ENCODE data around the gene VDAC1.

Gene VDAC1

DNA sequence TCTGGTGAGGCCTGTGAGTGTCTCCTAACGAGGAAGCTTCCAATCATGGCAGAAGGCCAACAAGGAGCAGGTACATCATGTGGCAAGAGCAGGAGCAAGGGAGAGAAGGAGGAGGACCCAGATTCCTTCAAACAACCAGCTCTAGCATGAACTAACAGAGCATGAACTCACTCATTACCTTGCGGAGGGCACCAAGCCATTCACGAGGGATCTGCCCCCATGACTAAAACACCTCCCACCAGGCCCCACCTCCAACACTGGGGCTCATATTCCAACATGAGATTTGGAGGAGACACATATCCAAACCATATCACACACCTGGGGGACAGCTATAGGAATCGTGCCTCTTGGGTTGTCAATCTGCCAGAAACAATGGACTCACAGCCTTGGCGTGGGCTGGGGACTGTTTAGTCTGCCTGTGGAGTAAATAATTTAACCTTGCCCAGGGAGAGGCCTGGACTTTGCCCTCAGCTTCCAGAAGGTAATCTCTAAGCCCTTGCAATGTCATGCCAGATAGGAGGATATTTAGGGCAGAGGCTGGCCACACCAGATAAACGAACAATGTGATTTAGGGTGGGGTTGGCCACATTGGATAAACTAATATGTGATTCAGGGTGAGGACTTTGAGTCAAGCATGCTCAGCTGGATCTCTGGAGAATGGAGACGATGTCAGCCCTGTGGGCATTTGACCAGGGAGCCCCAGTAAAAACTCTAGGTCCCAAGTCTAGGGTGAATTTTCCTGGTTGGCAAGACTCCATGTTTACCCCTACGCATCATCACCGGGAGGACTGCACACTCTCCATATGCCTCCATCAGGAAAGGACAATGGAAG, 13.6 kb upstream of the VDAC1 start:
- Histone ChIP-seq H3K27me3 (ENCODE audit: control insufficient read depth, low read length) (no peaks in the 10 kb centered on the region; the same call in 1 of the 2 replicates), H3K4me3 (ENCODE audit: low read length) (no peak overlapping the region), H3K27ac (ENCODE audit: low read depth, low read length) (no peak overlapping the region), H3K4me2 (ENCODE audit: low read length) (no peak overlapping the region), H3K36me3 (ENCODE audit: control insufficient read depth, low read length) (no peaks in the 10 kb centered on the region), H3F3A (ENCODE audit: control insufficient read depth, insufficient read depth) (no peaks in the 10 kb centered on the region), H3K9me2 (replicated peaks; ENCODE audit: control insufficient read depth, low read length) (no peaks in the 10 kb centered on the region), H4K20me1 (ENCODE audit: control insufficient read depth, insufficient read depth, low read depth, low read length) (no peaks in the 10 kb centered on the region), H3K4me1 (ENCODE audit: control insufficient read depth, low read length) (no peaks in the 10 kb centered on the region), H3K9me3 (ENCODE audit: control insufficient read depth, insufficient read depth, low read length) (no peaks in the 10 kb centered on the region), H3K79me2 (ENCODE audit: control insufficient read depth, low read length) (no peaks in the 10 kb centered on the region)
- TF ChIP-seq, protein P1, sequence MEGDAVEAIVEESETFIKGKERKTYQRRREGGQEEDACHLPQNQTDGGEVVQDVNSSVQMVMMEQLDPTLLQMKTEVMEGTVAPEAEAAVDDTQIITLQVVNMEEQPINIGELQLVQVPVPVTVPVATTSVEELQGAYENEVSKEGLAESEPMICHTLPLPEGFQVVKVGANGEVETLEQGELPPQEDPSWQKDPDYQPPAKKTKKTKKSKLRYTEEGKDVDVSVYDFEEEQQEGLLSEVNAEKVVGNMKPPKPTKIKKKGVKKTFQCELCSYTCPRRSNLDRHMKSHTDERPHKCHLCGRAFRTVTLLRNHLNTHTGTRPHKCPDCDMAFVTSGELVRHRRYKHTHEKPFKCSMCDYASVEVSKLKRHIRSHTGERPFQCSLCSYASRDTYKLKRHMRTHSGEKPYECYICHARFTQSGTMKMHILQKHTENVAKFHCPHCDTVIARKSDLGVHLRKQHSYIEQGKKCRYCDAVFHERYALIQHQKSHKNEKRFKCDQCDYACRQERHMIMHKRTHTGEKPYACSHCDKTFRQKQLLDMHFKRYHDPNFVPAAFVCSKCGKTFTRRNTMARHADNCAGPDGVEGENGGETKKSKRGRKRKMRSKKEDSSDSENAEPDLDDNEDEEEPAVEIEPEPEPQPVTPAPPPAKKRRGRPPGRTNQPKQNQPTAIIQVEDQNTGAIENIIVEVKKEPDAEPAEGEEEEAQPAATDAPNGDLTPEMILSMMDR (IDR thresholded peaks at IDR 0.05; ENCODE audit: low read depth, low read length, poor library complexity, severe bottlenecking), result no peak
- no peak for TF ChIP-seq EZH2phosphoT487 (IDR thresholded peaks at IDR 0.05; ENCODE audit: borderline replicate concordance, low read length)

GRCh38 chr5:134008266-134008749, 3.5 kb upstream of the VDAC1 start:
- H3F3A ChIP-seq (ENCODE audit: control insufficient read depth, insufficient read depth), result no peaks in the 10 kb centered on the region
- no peak overlapping the region for H3K4me2 ChIP-seq (ENCODE audit: low read length)
- H3K36me3 ChIP-seq (ENCODE audit: control insufficient read depth, low read length), result peaks cover 11% of the 10 kb centered on the region
- H3K27me3 ChIP-seq (ENCODE audit: control insufficient read depth, low read length), result peaks cover 9% of the 10 kb centered on the region; the same call in 1 of the 2 replicates
- no peak overlapping the region for H3K27ac ChIP-seq (ENCODE audit: low read depth, low read length)
- peaks cover 1% of the 10 kb centered on the region; the same call in 1 of the 2 replicates for H4K20me1 ChIP-seq (ENCODE audit: control insufficient read depth, insufficient read depth, low read depth, low read length)
- TF ChIP-seq, protein P1 (IDR thresholded peaks at IDR 0.05; ENCODE audit: low read depth, low read length, poor library complexity, severe bottlenecking), result no peak
- TF ChIP-seq EZH2phosphoT487 (IDR thresholded peaks at IDR 0.05; ENCODE audit: borderline replicate concordance, low read length), result no peak
- H3K79me2 ChIP-seq (ENCODE audit: control insufficient read depth, low read length), result peaks cover 29% of the 10 kb centered on the region
- no peaks in the 10 kb centered on the region for H3K9me3 ChIP-seq (ENCODE audit: control insufficient read depth, insufficient read depth, low read length)
- peaks cover 8% of the 10 kb centered on the region for H3K4me1 ChIP-seq (ENCODE audit: control insufficient read depth, low read length)
- no peak overlapping the region for H3K4me3 ChIP-seq (ENCODE audit: low read length)
- no peaks in the 10 kb centered on the region for H3K9me2 ChIP-seq (replicated peaks; ENCODE audit: control insufficient read depth, low read length)

DNA sequence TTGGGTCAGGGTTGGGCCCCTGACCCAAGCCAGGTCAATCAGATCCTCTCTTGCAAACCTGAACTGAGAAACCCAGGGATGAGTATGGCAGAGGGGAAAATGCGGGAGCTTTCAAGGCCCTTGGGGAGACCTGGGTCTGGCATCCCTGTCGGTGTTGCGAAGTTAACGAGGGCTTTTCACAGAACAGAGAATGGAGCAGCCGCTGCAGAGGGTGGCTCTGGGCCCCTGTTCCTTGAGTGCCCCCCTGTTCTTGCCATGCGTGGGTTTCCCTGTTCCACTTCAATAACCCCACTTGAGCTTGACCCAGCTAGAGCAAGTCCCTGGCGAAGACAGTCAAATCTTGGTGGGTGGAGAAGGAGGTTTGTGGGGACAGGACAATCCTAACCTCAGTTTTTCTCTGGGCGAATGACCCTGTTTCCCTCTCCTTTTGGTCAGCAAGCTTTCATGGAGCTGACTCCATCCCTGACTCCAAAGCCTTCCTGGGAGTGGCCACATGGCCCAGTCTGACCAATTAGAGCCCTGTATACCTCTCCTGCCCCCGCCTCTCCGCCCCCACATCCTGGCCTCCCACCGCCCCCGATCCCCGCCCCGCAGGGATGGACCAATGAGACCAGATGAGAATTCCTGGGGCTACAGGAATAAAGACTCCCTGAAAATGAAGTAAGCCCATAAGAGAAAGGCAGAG, 2.9 kb upstream of the VDAC1 start:
- TF ChIP-seq, protein P1 (IDR thresholded peaks at IDR 0.05; ENCODE audit: low read depth, low read length, poor library complexity, severe bottlenecking), result no peak
- TF ChIP-seq EZH2phosphoT487 (IDR thresholded peaks at IDR 0.05; ENCODE audit: borderline replicate concordance, low read length), result no peak
- Histone ChIP-seq H3K27ac (ENCODE audit: low read depth, low read length) (no peak overlapping the region), H3K4me2 (ENCODE audit: low read length) (no peak overlapping the region), H3K79me2 (ENCODE audit: control insufficient read depth, low read length) (peaks cover 34% of the 10 kb centered on the region), H3K4me1 (ENCODE audit: control insufficient read depth, low read length) (peaks cover 14% of the 10 kb centered on the region), H4K20me1 (ENCODE audit: control insufficient read depth, insufficient read depth, low read depth, low read length) (peaks cover 6% of the 10 kb centered on the region; the same call in 1 of the 2 replicates), H3K9me2 (replicated peaks; ENCODE audit: control insufficient read depth, low read length) (no peaks in the 10 kb centered on the region), H3K4me3 (ENCODE audit: low read length) (no peak overlapping the region), H3K9me3 (ENCODE audit: control insufficient read depth, insufficient read depth, low read length) (no peaks in the 10 kb centered on the region), H3F3A (ENCODE audit: control insufficient read depth, insufficient read depth) (no peaks in the 10 kb centered on the region), H3K36me3 (ENCODE audit: control insufficient read depth, low read length) (peaks cover 17% of the 10 kb centered on the region), H3K27me3 (ENCODE audit: control insufficient read depth, low read length) (0 out of 2 replicates have a peak, but pooled peaks cover 5% of the 10 kb centered on the region)
